Fibroblast of lung (primary cell): Measurements from ENCODE around the gene HSPD1. TPM values are rescaled to one million over a fixed set of nuclear protein-coding genes. Genes with fewer than 3 reads are reported as not detected.

Experiments used
- DNase-seq, 2 donors: peaks; one replicate each; pipeline versions ENCODE4 v3.0.0 to v3.0.0-alpha.2; 2010; ENCODE audit warnings: low read depth in 2 of 2
- H2AFZ ChIP-seq: 2 replicates; pipeline ENCODE4 v1.5.1; 2012; ENCODE audit warnings: low read length, control low read depth, inconsistent platforms
- H3K27ac ChIP-seq: 2 replicates; pipeline ENCODE4 v1.5.1; 2011; ENCODE audit warnings: low read length, control low read depth; ENCODE audit not compliant: insufficient read depth
- H3K27me3 ChIP-seq: 2 replicates; pipeline ENCODE4 v1.5.1; 2011; ENCODE audit warnings: mild to moderate bottlenecking, low read length; ENCODE audit not compliant: control insufficient read depth, insufficient read depth
- H3K36me3 ChIP-seq: 2 replicates; pipeline ENCODE4 v1.5.1; 2011; ENCODE audit warnings: low read length; ENCODE audit not compliant: control insufficient read depth, insufficient read depth
- H3K4me1 ChIP-seq: 2 replicates; pipeline ENCODE4 v1.5.1; 2011; ENCODE audit warnings: low read length; ENCODE audit not compliant: control insufficient read depth, insufficient read depth; ENCODE audit errors: extremely low read depth
- H3K4me2 ChIP-seq: 2 replicates; pipeline ENCODE4 v1.5.1; 2011; ENCODE audit warnings: low read length, control low read depth; ENCODE audit not compliant: insufficient read depth; ENCODE audit errors: extremely low read depth
- H3K4me3 ChIP-seq, 4 experiments: fragments of 200-600 bp in 1 of 4; sonication (generic) in 1 of 4; replicated peaks in 1 of 4; 2 replicates each; pipeline ENCODE4 v1.5.1; 2011 to 2016; ENCODE audit warnings: low read length in 4 of 4, low read depth in 3 of 4, mild to moderate bottlenecking in 3 of 4, control low read depth in 2 of 4, inconsistent platforms in 1 of 4, mixed read lengths in 1 of 4; ENCODE audit not compliant: insufficient read depth in 1 of 4; ENCODE audit errors: control extremely low read depth in 1 of 4
- H3K79me2 ChIP-seq: 2 replicates; pipeline ENCODE4 v1.5.1; 2012; ENCODE audit warnings: mild to moderate bottlenecking, low read length, inconsistent platforms; ENCODE audit not compliant: control insufficient read depth, insufficient read depth
- H3K9ac ChIP-seq: 2 replicates; pipeline ENCODE4 v1.5.1; 2011; ENCODE audit warnings: mild to moderate bottlenecking, low read length, control low read depth; ENCODE audit not compliant: insufficient read depth
- H3K9me3 ChIP-seq: 2 replicates; pipeline ENCODE4 v1.5.1; 2012; ENCODE audit warnings: low read depth, low read length; ENCODE audit not compliant: control insufficient read depth, insufficient read depth
- H4K20me1 ChIP-seq: 2 replicates; pipeline ENCODE4 v1.5.1; 2011; ENCODE audit warnings: low read length; ENCODE audit not compliant: control insufficient read depth, insufficient read depth; ENCODE audit errors: extremely low read depth
- EZH2 ChIP-seq: IDR thresholded peaks from 2 replicates; pipeline ENCODE4 v1.5.1; 2012; ENCODE audit warnings: low read length, control low read depth, mild to moderate bottlenecking; ENCODE audit errors: missing control alignments
- polyA plus RNA-seq, 2 donors: library from polyadenylated mRNA; depleted of rRNA in 1 of 2; stranded (reverse) in 1 of 2; unstranded in 1 of 2; fragments of >200 nt; gene quantifications; 2 replicates each; pipeline ENCODE4 v1.2.1, GENCODE V29; 2011 to 2012; ENCODE audit warnings: missing spikeins in 1 of 2
- total RNA-seq: library from RNA; depleted of rRNA; stranded (reverse); fragments of >200 nt; gene quantifications from 2 replicates; pipeline ENCODE4 v1.2.1, GENCODE V29; 2014
- TF ChIP-seq, protein P1 (sequence below), 2 donors: IDR thresholded peaks in 1 of 2; conservative IDR thresholded peaks in 1 of 2; 1 replicate in 1 of 2; 2 replicates in 1 of 2; pipeline ENCODE4 v1.5.1; 2011 to 2012; ENCODE audit warnings: low read length in 2 of 2, control low read depth in 1 of 2, inconsistent platforms in 1 of 2, low read depth in 1 of 2, mild to moderate bottlenecking in 1 of 2

The HSPD1 gene
- total and polyA plus RNA-seq, 2 donors (not counting 1 experiment from before 2014, with no cell fraction given) = 175 to 198 TPM

DNA sequence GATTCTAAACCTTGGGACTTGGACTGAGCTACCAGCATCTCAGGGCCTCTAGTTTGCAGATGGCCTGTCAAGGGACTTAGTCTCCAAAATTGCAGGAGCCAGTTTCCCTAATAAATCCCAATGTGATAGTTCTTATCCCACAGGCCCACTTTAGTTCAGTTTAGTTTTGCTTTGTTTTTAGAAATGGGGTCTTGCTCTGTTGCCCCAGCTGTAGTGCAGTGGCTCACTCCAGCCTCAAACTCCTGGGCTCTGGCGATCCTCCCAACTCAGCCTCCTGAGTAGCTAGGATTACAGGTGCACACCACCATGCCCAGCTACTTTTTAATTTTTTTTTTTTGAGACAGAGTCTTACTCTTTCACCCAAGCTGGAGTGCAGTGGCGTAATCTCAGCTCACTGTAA, 62.3 kb downstream of the HSPD1 start:
- Histone ChIP-seq H4K20me1 (no peaks in the 10 kb centered on the region), H3K4me2 (no peak overlapping the region), H3K79me2 (peaks cover 26% of the 10 kb centered on the region), H2AFZ (no peak overlapping the region), H3K9me3 (no peaks in the 10 kb centered on the region), H3K36me3 (no peaks in the 10 kb centered on the region), H3K4me1 (peaks cover under 1% of the 10 kb centered on the region), H3K27ac (no peak overlapping the region), H3K27me3 (no peaks in the 10 kb centered on the region), H3K4me3 (no peak overlapping the region), H3K9ac (no peak overlapping the region)
- TF ChIP-seq, protein P1, sequence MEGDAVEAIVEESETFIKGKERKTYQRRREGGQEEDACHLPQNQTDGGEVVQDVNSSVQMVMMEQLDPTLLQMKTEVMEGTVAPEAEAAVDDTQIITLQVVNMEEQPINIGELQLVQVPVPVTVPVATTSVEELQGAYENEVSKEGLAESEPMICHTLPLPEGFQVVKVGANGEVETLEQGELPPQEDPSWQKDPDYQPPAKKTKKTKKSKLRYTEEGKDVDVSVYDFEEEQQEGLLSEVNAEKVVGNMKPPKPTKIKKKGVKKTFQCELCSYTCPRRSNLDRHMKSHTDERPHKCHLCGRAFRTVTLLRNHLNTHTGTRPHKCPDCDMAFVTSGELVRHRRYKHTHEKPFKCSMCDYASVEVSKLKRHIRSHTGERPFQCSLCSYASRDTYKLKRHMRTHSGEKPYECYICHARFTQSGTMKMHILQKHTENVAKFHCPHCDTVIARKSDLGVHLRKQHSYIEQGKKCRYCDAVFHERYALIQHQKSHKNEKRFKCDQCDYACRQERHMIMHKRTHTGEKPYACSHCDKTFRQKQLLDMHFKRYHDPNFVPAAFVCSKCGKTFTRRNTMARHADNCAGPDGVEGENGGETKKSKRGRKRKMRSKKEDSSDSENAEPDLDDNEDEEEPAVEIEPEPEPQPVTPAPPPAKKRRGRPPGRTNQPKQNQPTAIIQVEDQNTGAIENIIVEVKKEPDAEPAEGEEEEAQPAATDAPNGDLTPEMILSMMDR (conservative IDR thresholded peaks at IDR 0.05 in 1 of 2, IDR thresholded peaks at IDR 0.05 in 1 of 2; ENCODE audit: low read depth in 1 of 2, low read length in 2 of 2) = no peak
- no peak for TF ChIP-seq EZH2
- DNase-seq = no peak

Other genes with a start within 250 kb of the HSPD1 start
- 4.9 and 7.6 TPM in 2 replicates for gene ANKRD44, start 189.1 kb downstream of the HSPD1 start, total RNA-seq
- 9.1 and 9.7 TPM in 2 replicates for gene ANKRD44, start 189.1 kb downstream of the HSPD1 start, polyA plus RNA-seq
- gene SF3B1, start 64.8 kb downstream of the HSPD1 start, total RNA-seq = 152 and 195 TPM in 2 replicates
- 425 and 509 TPM in 2 replicates for gene SF3B1, start 64.8 kb downstream of the HSPD1 start, polyA plus RNA-seq
- 38.8 and 41.9 TPM in 2 replicates for gene COQ10B, start 46.3 kb downstream of the HSPD1 start, total RNA-seq
- 9.8 and 11.6 TPM in 2 replicates for gene COQ10B, start 46.3 kb downstream of the HSPD1 start, polyA plus RNA-seq
- gene HSPE1, start 539 bp upstream of the HSPD1 start, total RNA-seq = 87.0 and 92.2 TPM in 2 replicates
- 147 and 240 TPM in 2 replicates for gene HSPE1, start 539 bp upstream of the HSPD1 start, polyA plus RNA-seq
- gene MOB4, start 16.2 kb upstream of the HSPD1 start, total RNA-seq = 25.9 and 26.6 TPM in 2 replicates
- 61.9 and 70.5 TPM in 2 replicates for gene MOB4, start 16.2 kb upstream of the HSPD1 start, polyA plus RNA-seq
- gene RFTN2, start 175.7 kb upstream of the HSPD1 start, total RNA-seq = 6.9 and 10.2 TPM in 2 replicates
- gene RFTN2, start 175.7 kb upstream of the HSPD1 start, polyA plus RNA-seq = 0.73 and 0.95 TPM in 2 replicates
- gene MARS2, start 205.5 kb upstream of the HSPD1 start, total RNA-seq = 3.3 TPM in 2 replicates
- 1.5 and 3.3 TPM in 2 replicates for gene MARS2, start 205.5 kb upstream of the HSPD1 start, polyA plus RNA-seq